H9 (cell line): ENCODE results near the gene IGSF9. TPM values are rescaled to one million over a fixed set of nuclear protein-coding genes. Genes with fewer than 3 reads are reported as not detected.

ENCODE experiments used
- DNase-seq: peaks from one replicate; pipeline ENCODE4 v3.0.0-alpha.2; 2017
- H2AFZ ChIP-seq: one replicate; pipeline ENCODE4 v1.6.1; 2013; ENCODE audit warnings: mild to moderate bottlenecking, low read length, control low read depth, moderate library complexity
- H2AK5ac ChIP-seq: 2 replicates; pipeline ENCODE4 v1.6.1; 2013; ENCODE audit warnings: low read length, control low read depth, mixed read lengths; ENCODE audit not compliant: insufficient read length
- H2BK120ac ChIP-seq: one replicate; pipeline ENCODE4 v1.6.1; 2013; ENCODE audit warnings: low read depth, mild to moderate bottlenecking, low read length, control low read depth, inconsistent platforms; ENCODE audit not compliant: poor library complexity, severe bottlenecking
- H2BK12ac ChIP-seq: 2 replicates; pipeline ENCODE4 v1.6.1; 2013; ENCODE audit warnings: low read length, control low read depth, mixed read lengths, low read depth; ENCODE audit not compliant: insufficient read length
- H2BK15ac ChIP-seq: 2 replicates; pipeline ENCODE4 v1.6.1; 2013; ENCODE audit warnings: low read depth, low read length, control low read depth
- H2BK20ac ChIP-seq: one replicate; pipeline ENCODE4 v1.6.1; 2013; ENCODE audit warnings: low read depth, mild to moderate bottlenecking, low read length, control low read depth, inconsistent platforms; ENCODE audit not compliant: poor library complexity, severe bottlenecking
- H2BK5ac ChIP-seq: 2 replicates; pipeline ENCODE4 v1.6.1; 2013; ENCODE audit warnings: low read length, control low read depth, mixed read lengths; ENCODE audit not compliant: insufficient read length
- H3K14ac ChIP-seq: 2 replicates; pipeline ENCODE4 v1.6.1; 2013; ENCODE audit warnings: low read length, control low read depth; ENCODE audit not compliant: insufficient read depth
- H3K18ac ChIP-seq: 2 replicates; pipeline ENCODE4 v1.6.1; 2013; ENCODE audit warnings: low read depth, mild to moderate bottlenecking, mixed read lengths, low read length, control low read depth; ENCODE audit not compliant: insufficient read length
- H3K23ac ChIP-seq: 2 replicates; pipeline ENCODE4 v1.6.1; 2013; ENCODE audit warnings: low read length, control low read depth, mixed read lengths, low read depth; ENCODE audit not compliant: insufficient read length
- H3K23me2 ChIP-seq: 2 replicates; pipeline ENCODE4 v1.6.1; 2013; ENCODE audit warnings: low read depth, mild to moderate bottlenecking, mixed read lengths, low read length, control low read depth; ENCODE audit not compliant: insufficient read length, poor library complexity, severe bottlenecking
- H3K27ac ChIP-seq: 2 replicates; pipeline ENCODE4 v1.5.1; 2013; ENCODE audit warnings: low read length, control low read depth, mixed read lengths, low read depth; ENCODE audit not compliant: insufficient read length
- H3K27me3 ChIP-seq: 2 replicates; pipeline ENCODE4 v1.6.1; 2013; ENCODE audit warnings: low read length, control low read depth, inconsistent platforms; ENCODE audit not compliant: insufficient read depth
- H3K4ac ChIP-seq: 2 replicates; pipeline ENCODE4 v1.6.1; 2013; ENCODE audit warnings: low read depth, mild to moderate bottlenecking, control low read depth, inconsistent platforms, low read length, moderate library complexity
- H3K4me1 ChIP-seq: 2 replicates; pipeline ENCODE4 v1.6.1; 2013; ENCODE audit warnings: low read length, control low read depth, inconsistent platforms; ENCODE audit not compliant: insufficient read depth
- H3K4me2 ChIP-seq: 2 replicates; pipeline ENCODE4 v1.6.1; 2013; ENCODE audit warnings: low read length, control low read depth, mixed read lengths; ENCODE audit not compliant: insufficient read length, insufficient read depth
- H3K56ac ChIP-seq: 2 replicates; pipeline ENCODE4 v1.6.1; 2013; ENCODE audit warnings: low read depth, mild to moderate bottlenecking, mixed read lengths, low read length, control low read depth; ENCODE audit not compliant: insufficient read length
- H3K79me1 ChIP-seq: 2 replicates; pipeline ENCODE4 v1.6.1; 2013; ENCODE audit warnings: low read depth, mild to moderate bottlenecking, moderate library complexity, low read length, control low read depth, inconsistent platforms; ENCODE audit not compliant: insufficient read depth, poor library complexity, severe bottlenecking
- H3K79me2 ChIP-seq: 2 replicates; pipeline ENCODE4 v1.6.1; 2013; ENCODE audit warnings: low read length, control low read depth, inconsistent platforms; ENCODE audit not compliant: insufficient read depth
- H3K9ac ChIP-seq: 2 replicates; pipeline ENCODE4 v1.6.1; 2013; ENCODE audit warnings: low read length, control low read depth, mixed read lengths; ENCODE audit not compliant: insufficient read length; ENCODE audit errors: extremely low read depth
- H3K9me3 ChIP-seq: one replicate; pipeline ENCODE4 v1.6.1; 2013; ENCODE audit warnings: low read depth, low read length, inconsistent platforms; ENCODE audit not compliant: control insufficient read depth
- H3T11ph ChIP-seq: one replicate; pipeline ENCODE4 v1.6.1; 2013; ENCODE audit warnings: mild to moderate bottlenecking, low read length, control low read depth, inconsistent platforms
- H4K20me1 ChIP-seq: one replicate; pipeline ENCODE4 v1.6.1; 2013; ENCODE audit not compliant: control insufficient read depth, insufficient read length, insufficient read depth
- H4K5ac ChIP-seq: 2 replicates; pipeline ENCODE4 v1.6.1; 2013; ENCODE audit warnings: low read depth, mild to moderate bottlenecking, mixed read lengths, low read length, control low read depth; ENCODE audit not compliant: insufficient read length
- H4K8ac ChIP-seq: replicated peaks from 2 replicates; pipeline ENCODE4 v1.6.1; 2013; ENCODE audit warnings: low read length, control low read depth, mixed read lengths, low read depth; ENCODE audit not compliant: insufficient read length
- H4K91ac ChIP-seq: 2 replicates; pipeline ENCODE4 v1.6.1; 2013; ENCODE audit warnings: low read depth, mild to moderate bottlenecking, moderate library complexity, mixed read lengths, low read length, control low read depth; ENCODE audit not compliant: insufficient read length
- H3K27ac Mint-ChIP-seq, 3 experiments: 2 replicates in 2 of 3; 3 replicates in 1 of 3; pipeline ENCODE4 v1.8.0; 2020 to 2021; ENCODE audit warnings: mixed read lengths in 3 of 3, mild to moderate bottlenecking in 1 of 3, moderate library complexity in 1 of 3
- H3K27me3 Mint-ChIP-seq: 2 replicates; pipeline ENCODE4 v1.8.0; 2021; ENCODE audit warnings: low read depth, mild to moderate bottlenecking, moderate library complexity, mixed read lengths
- H3K36me3 Mint-ChIP-seq, 3 experiments: 2 replicates in 2 of 3; 3 replicates in 1 of 3; pipeline ENCODE4 v1.8.0; 2020 to 2021; ENCODE audit warnings: low read depth in 3 of 3, mixed read lengths in 3 of 3; ENCODE audit not compliant: insufficient read depth in 1 of 3
- H3K4me1 Mint-ChIP-seq, 2 experiments: 2 replicates each; pipeline ENCODE4 v1.8.0; 2020; ENCODE audit warnings: mixed read lengths in 2 of 2
- H3K4me3 Mint-ChIP-seq, 2 experiments: 2 replicates in 1 of 2; 3 replicates in 1 of 2; pipeline ENCODE4 v1.8.0; 2020 to 2021; ENCODE audit warnings: mild to moderate bottlenecking in 2 of 2, mixed read lengths in 2 of 2, moderate library complexity in 1 of 2
- H3K9me3 Mint-ChIP-seq, 2 experiments: 2 replicates in 1 of 2; 3 replicates in 1 of 2; pipeline ENCODE4 v1.8.0; 2020; ENCODE audit warnings: mild to moderate bottlenecking in 2 of 2, mixed read lengths in 2 of 2, moderate library complexity in 1 of 2
- WGBS: extraction: QIAGEN DNeasy Blood & Tissue Kit; methylation state at CpG from one replicate; pipeline ENCODE4 v1.1.7; 2013; ENCODE audit warnings: missing lambda C conversion rate, low lambda C conversion rate, mixed read lengths; ENCODE audit not compliant: insufficient read length; ENCODE audit errors: extremely low coverage; 5-methylcytosine and 5-hydroxymethylcytosine counted together
- total RNA-seq: library from RNA; stranded (reverse); gene quantifications from 2 replicates; pipeline ENCODE4 v1.2.1, GENCODE V29; 2021
- TF ChIP-seq, protein P1 (sequence below): fragments of 200-600 bp; sonication (generic); conservative IDR thresholded peaks from 3 replicates; pipeline ENCODE4 v1.8.0; 2021; ENCODE audit warnings: antibody characterized with exemption, mild to moderate bottlenecking

Gene IGSF9
- total RNA-seq, 1 experiment from 2014 or later, result 11.3 TPM

DNA sequence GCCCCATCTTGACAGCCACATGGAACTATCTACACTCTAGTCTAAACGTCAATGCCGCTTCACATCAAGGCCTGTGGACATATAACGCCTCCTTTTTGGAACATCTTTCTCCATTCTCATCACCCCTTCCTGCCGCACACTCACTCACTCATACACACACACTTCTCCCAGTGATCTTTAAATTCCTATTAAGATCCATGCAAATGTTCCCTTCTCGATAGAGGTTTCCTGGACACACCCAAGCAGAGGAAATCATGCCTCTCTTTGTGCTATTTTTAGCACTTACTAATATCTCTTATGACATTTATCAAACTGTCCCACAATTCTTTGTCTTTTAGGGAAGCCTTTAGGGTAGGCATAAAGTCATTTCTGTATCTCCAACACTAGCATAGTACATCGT is 36.9 kb upstream of the IGSF9 start:
- no peaks in the 10 kb centered on the region for H4K20me1 ChIP-seq
- H4K5ac ChIP-seq, result no peak overlapping the region
- H3K23me2 ChIP-seq, result no peaks in the 10 kb centered on the region
- H3K9ac ChIP-seq, result no peak overlapping the region
- H2BK5ac ChIP-seq, result no peak overlapping the region
- H3K18ac ChIP-seq, result no peak overlapping the region
- Mint-ChIP-seq H3K27ac (no peak overlapping the region), H3K9me3 (no peaks in the 10 kb centered on the region), H3K36me3 (no peaks in the 10 kb centered on the region), H3K27me3 (peaks cover 24% of the 10 kb centered on the region), H3K4me3 (no peak overlapping the region), H3K4me1 (peaks cover 0 to 6% of the 10 kb centered on the region in 2 experiments; a peak in 2 of 4 replicates)
- TF ChIP-seq, protein P1, sequence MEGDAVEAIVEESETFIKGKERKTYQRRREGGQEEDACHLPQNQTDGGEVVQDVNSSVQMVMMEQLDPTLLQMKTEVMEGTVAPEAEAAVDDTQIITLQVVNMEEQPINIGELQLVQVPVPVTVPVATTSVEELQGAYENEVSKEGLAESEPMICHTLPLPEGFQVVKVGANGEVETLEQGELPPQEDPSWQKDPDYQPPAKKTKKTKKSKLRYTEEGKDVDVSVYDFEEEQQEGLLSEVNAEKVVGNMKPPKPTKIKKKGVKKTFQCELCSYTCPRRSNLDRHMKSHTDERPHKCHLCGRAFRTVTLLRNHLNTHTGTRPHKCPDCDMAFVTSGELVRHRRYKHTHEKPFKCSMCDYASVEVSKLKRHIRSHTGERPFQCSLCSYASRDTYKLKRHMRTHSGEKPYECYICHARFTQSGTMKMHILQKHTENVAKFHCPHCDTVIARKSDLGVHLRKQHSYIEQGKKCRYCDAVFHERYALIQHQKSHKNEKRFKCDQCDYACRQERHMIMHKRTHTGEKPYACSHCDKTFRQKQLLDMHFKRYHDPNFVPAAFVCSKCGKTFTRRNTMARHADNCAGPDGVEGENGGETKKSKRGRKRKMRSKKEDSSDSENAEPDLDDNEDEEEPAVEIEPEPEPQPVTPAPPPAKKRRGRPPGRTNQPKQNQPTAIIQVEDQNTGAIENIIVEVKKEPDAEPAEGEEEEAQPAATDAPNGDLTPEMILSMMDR, result no peak
- no peak overlapping the region for H3T11ph ChIP-seq
- no peak overlapping the region for H2BK15ac ChIP-seq
- no peak overlapping the region for H2BK20ac ChIP-seq
- no peak for DNase-seq
- H3K9me3 ChIP-seq, result no peaks in the 10 kb centered on the region
- no peaks in the 10 kb centered on the region for H3K27me3 ChIP-seq
- no peak overlapping the region for H4K91ac ChIP-seq
- H3K27ac ChIP-seq, result no peak overlapping the region
- H3K23ac ChIP-seq, result no peak overlapping the region
- no peaks in the 10 kb centered on the region for H3K79me1 ChIP-seq
- no peak overlapping the region for H3K14ac ChIP-seq
- H3K4me2 ChIP-seq, result no peak overlapping the region
- WGBS, result 100% methylated on average over 1 of the region's 6 CpGs
- no peak overlapping the region for H2BK120ac ChIP-seq
- no peak overlapping the region for H3K56ac ChIP-seq
- H3K4ac ChIP-seq, result no peak overlapping the region
- no peak overlapping the region for H2AK5ac ChIP-seq
- H3K79me2 ChIP-seq, result no peaks in the 10 kb centered on the region
- no peak overlapping the region for H2AFZ ChIP-seq
- no peak overlapping the region for H2BK12ac ChIP-seq
- H4K8ac ChIP-seq, result no peak overlapping the region
- H3K4me1 ChIP-seq, result no peaks in the 10 kb centered on the region
